Vagina (tissue), 2 donors: ENCODE measurements around the gene CCDC148. TPM values are rescaled to one million over a fixed set of nuclear protein-coding genes. Genes with fewer than 3 reads are reported as not detected.

Source experiments
- DNase-seq, 2 donors: peaks; one replicate each; pipeline ENCODE4 v3.0.0-alpha.2; 2017; ENCODE audit errors: extremely low spot score in 2 of 2
- H3K27ac ChIP-seq: fragments of 200-600 bp; sonication (generic); one replicate; pipeline ENCODE4 v1.5.1; 2019
- H3K27me3 ChIP-seq: fragments of 200-600 bp; sonication (generic); one replicate; pipeline ENCODE4 v1.5.1; 2019
- H3K36me3 ChIP-seq, 2 donors: fragments of 200-600 bp; sonication (generic); one replicate each; pipeline ENCODE4 v1.5.1; 2017 to 2019
- H3K4me1 ChIP-seq: fragments of 200-600 bp; sonication (generic); one replicate; pipeline ENCODE4 v1.5.1; 2019
- H3K4me3 ChIP-seq, 2 donors: fragments of 200-600 bp; sonication (generic); 1 replicate in 1 of 2; 2 replicates in 1 of 2; pipeline ENCODE4 v1.5.1; 2016 to 2019
- H3K9me3 ChIP-seq: fragments of 200-600 bp; sonication (generic); one replicate; pipeline ENCODE4 v1.5.1; 2019
- POLR2A ChIP-seq, 2 donors: fragments of 450-650 bp; IDR thresholded peaks; one replicate each; pipeline ENCODE4 v1.6.1; 2017; ENCODE audit warnings: antibody characterized with exemption in 2 of 2, mild to moderate bottlenecking in 2 of 2, moderate library complexity in 2 of 2
- POLR2AphosphoS5 ChIP-seq, 2 donors: sonication (generic); formaldehyde crosslinking; IDR thresholded peaks; one replicate each; pipeline ENCODE4 v1.9.0; 2017; ENCODE audit warnings: antibody characterized with exemption in 2 of 2, mild to moderate bottlenecking in 2 of 2, low read depth in 1 of 2; ENCODE audit not compliant: insufficient read depth in 1 of 2
- intact Hi-C: fragments of 100-400 bp; cut with DNase I; formaldehyde crosslinking; loops from one replicate; pipeline ENCODE4 v1.15.1; 2023
- total RNA-seq: library from RNA; depleted of rRNA; stranded (reverse); fragments of >200 nt; gene quantifications from one replicate; pipeline ENCODE4 v1.2.3, GENCODE V29; 2016
- TF ChIP-seq, protein P1 (sequence below), 3 experiments: fragments of 450-650 bp in 2 of 3; fragments of 200-600 bp in 1 of 3; sonication (generic) in 1 of 3; IDR thresholded peaks; one replicate each; pipeline ENCODE4 v1.5.1; 2017 to 2019; ENCODE audit warnings: antibody characterized with exemption in 3 of 3, mild to moderate bottlenecking in 2 of 3, moderate library complexity in 2 of 3

Gene CCDC148
- total RNA-seq, 1 donor from 2014 or later, result not detected

DNA sequence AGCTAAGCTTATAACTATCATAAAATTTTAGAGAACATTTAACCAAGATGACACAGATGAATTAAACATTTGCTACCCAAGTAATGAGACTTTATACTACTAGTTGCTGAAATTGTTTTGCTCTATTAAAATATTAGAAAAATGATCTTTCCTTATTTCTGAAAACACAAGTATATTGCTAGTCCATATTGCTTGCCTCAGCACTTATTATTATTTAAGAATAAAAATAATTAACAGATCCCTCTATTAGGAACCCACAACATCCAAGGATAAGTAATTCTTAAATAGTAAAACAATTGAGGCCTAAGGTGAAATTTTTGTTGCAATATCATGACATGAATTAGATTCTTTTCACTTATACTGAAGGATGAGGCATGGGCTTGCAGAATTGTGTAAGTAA, 65.2 kb downstream of the CCDC148 start:
- Histone ChIP-seq H3K27me3 (no peaks in the 10 kb centered on the region), H3K4me3 (no peak overlapping the region), H3K27ac (no peak overlapping the region), H3K36me3 (no peaks in the 10 kb centered on the region), H3K9me3 (no peaks in the 10 kb centered on the region), H3K4me1 (no peaks in the 10 kb centered on the region)
- no peak for DNase-seq
- intact Hi-C loops, result no loop called here
- TF ChIP-seq POLR2AphosphoS5 (IDR thresholded peaks at IDR 0.05; ENCODE audit: insufficient read depth in 1 of 2, low read depth in 1 of 2) (no peak), POLR2A (IDR thresholded peaks at IDR 0.05) (no peak)
- TF ChIP-seq, protein P1, sequence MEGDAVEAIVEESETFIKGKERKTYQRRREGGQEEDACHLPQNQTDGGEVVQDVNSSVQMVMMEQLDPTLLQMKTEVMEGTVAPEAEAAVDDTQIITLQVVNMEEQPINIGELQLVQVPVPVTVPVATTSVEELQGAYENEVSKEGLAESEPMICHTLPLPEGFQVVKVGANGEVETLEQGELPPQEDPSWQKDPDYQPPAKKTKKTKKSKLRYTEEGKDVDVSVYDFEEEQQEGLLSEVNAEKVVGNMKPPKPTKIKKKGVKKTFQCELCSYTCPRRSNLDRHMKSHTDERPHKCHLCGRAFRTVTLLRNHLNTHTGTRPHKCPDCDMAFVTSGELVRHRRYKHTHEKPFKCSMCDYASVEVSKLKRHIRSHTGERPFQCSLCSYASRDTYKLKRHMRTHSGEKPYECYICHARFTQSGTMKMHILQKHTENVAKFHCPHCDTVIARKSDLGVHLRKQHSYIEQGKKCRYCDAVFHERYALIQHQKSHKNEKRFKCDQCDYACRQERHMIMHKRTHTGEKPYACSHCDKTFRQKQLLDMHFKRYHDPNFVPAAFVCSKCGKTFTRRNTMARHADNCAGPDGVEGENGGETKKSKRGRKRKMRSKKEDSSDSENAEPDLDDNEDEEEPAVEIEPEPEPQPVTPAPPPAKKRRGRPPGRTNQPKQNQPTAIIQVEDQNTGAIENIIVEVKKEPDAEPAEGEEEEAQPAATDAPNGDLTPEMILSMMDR (IDR thresholded peaks at IDR 0.05), result no peak

DNA sequence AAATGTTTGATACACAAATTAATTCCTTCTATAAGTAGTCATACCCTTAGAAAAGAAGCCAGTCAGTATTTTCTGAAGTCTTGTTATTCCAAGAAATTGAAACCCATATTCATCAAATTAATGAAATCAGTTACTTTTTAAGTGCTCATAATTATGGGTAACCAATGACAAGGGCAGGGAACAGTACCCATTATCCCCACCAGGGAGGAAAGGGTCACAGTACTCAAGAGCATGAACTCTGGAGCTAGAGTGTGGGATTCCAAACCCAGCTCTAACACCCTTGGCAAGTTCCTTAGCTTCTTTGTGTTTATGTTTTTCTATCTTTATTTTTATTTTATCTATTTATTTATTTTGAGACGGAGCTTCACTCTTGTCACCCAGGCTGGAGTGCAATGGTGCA, 68.4 kb downstream of the CCDC148 start:
- Histone ChIP-seq H3K9me3 (no peaks in the 10 kb centered on the region), H3K27ac (no peak overlapping the region), H3K36me3 (no peaks in the 10 kb centered on the region), H3K4me1 (no peaks in the 10 kb centered on the region), H3K4me3 (no peak overlapping the region), H3K27me3 (no peaks in the 10 kb centered on the region)
- TF ChIP-seq POLR2AphosphoS5 (IDR thresholded peaks at IDR 0.05; ENCODE audit: insufficient read depth in 1 of 2, low read depth in 1 of 2), result no peak
- TF ChIP-seq, protein P1 (IDR thresholded peaks at IDR 0.05), result no peak
- no peak for TF ChIP-seq POLR2A (IDR thresholded peaks at IDR 0.05)
- DNase-seq, result no peak
- intact Hi-C loops, result no loop called here

DNA sequence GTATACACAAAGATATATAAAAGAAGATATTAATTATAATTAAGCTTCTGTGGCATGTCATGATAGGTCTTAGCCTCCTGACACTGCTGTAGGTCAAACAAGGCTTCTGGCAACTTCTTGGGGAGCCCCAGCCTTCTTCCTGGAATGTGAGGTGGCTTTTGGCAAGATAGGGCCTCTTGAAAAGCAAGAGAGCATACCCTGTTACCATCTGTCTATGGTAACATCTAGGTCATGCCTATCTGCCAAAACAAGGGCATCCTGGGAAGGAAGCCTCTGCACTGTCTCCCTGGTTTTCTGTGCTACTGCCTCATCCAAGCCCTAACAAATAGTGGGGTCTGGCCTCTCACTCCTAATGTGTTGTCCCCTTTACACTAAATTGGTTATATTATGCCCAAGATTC, 70.9 kb downstream of the CCDC148 start:
- DNase-seq, result no peak
- Histone ChIP-seq H3K36me3 (no peaks in the 10 kb centered on the region), H3K9me3 (no peaks in the 10 kb centered on the region), H3K27ac (no peak overlapping the region), H3K27me3 (no peaks in the 10 kb centered on the region), H3K4me3 (no peak overlapping the region), H3K4me1 (no peaks in the 10 kb centered on the region)
- intact Hi-C loops, result no loop called here
- TF ChIP-seq POLR2A (IDR thresholded peaks at IDR 0.05) (no peak), POLR2AphosphoS5 (IDR thresholded peaks at IDR 0.05; ENCODE audit: insufficient read depth in 1 of 2, low read depth in 1 of 2) (no peak)
- TF ChIP-seq, protein P1 (IDR thresholded peaks at IDR 0.05), result no peak

- no peak for DNase-seq
These were observed 74.6 kb downstream of the CCDC148 start for GRCh38 chr2:158381978-158382377.

GRCh38 chr2:158381205-158381604, 75.3 kb downstream of the CCDC148 start:
- Histone ChIP-seq H3K9me3 (no peaks in the 10 kb centered on the region), H3K27me3 (no peaks in the 10 kb centered on the region), H3K27ac (peak overlapping the region; percentile 5), H3K4me1 (no peaks in the 10 kb centered on the region), H3K4me3 (no peak overlapping the region), H3K36me3 (no peaks in the 10 kb centered on the region)
- TF ChIP-seq POLR2A (IDR thresholded peaks at IDR 0.05), result no peak
- TF ChIP-seq, protein P1 (IDR thresholded peaks at IDR 0.05), result no peak
- intact Hi-C loops, result no loop called here
- no peak for DNase-seq

More at GRCh38 chr2:158381978-158382377, 74.6 kb downstream of the CCDC148 start:
- H3K36me3 ChIP-seq, result no peaks in the 10 kb centered on the region
- H3K27me3 ChIP-seq, result no peaks in the 10 kb centered on the region
- intact Hi-C loops, result no loop called here
- TF ChIP-seq, protein P1 (IDR thresholded peaks at IDR 0.05), result no peak
- TF ChIP-seq POLR2A (IDR thresholded peaks at IDR 0.05) (no peak), POLR2AphosphoS5 (IDR thresholded peaks at IDR 0.05; ENCODE audit: insufficient read depth in 1 of 2, low read depth in 1 of 2) (no peak)
- H3K9me3 ChIP-seq, result no peaks in the 10 kb centered on the region
- H3K4me1 ChIP-seq, result no peaks in the 10 kb centered on the region
- peak overlapping the region; percentile 5 for H3K27ac ChIP-seq
- H3K4me3 ChIP-seq, result no peak overlapping the region
